ENCODE measurements around the gene PIH1D1.
A peak's percentile ranks its signal among the peaks of the same experiment; 100 is the strongest.

Gene PIH1D1

GRCh38 chr19:49488863-49489537, 37.4 kb upstream of the PIH1D1 start:
- DNase-seq (ENCODE audit: extremely low read depth, low read depth): no peak
- peak overlapping the region; percentile 100 for H3K4me3 ChIP-seq (replicated peaks; ENCODE audit: low read depth, low read length)
- TF ChIP-seq CTCF (IDR thresholded peaks at IDR 0.05; ENCODE audit: low read depth, low read length, missing control alignments): no peak

- no peak for DNase-seq (ENCODE audit: extremely low read depth, low read depth)
- no peak for TF ChIP-seq CTCF (IDR thresholded peaks at IDR 0.05; ENCODE audit: low read depth, low read length, missing control alignments)
Measured at GRCh38 chr19:49488046-49488862, 36.6 kb upstream of the PIH1D1 start.

GRCh38 chr19:49487277-49488045, 35.8 kb upstream of the PIH1D1 start, which contains the start of gene RPL13A:
TSS of gene RPL13A (plus strand) at chr19:49487608. CDS start at chr19:49487630, 22 bp downstream.
- DNase-seq (ENCODE audit: extremely low read depth, low read depth): peak; percentile 98
- no peak for TF ChIP-seq CTCF (IDR thresholded peaks at IDR 0.05; ENCODE audit: low read depth, low read length, missing control alignments)
- H3K4me3 ChIP-seq (replicated peaks; ENCODE audit: low read depth, low read length): peak within 1 kb of the TSS; percentile 100

More at GRCh38 chr19:49488046-49488862, 36.6 kb upstream of the PIH1D1 start:
- peak overlapping the region; percentile 100 for H3K4me3 ChIP-seq (replicated peaks; ENCODE audit: low read depth, low read length)

GRCh38 chr19:49486710-49487276, 35.2 kb upstream of the PIH1D1 start:
- TF ChIP-seq CTCF (IDR thresholded peaks at IDR 0.05; ENCODE audit: low read depth, low read length, missing control alignments): no peak
- DNase-seq (ENCODE audit: extremely low read depth, low read depth): no peak
- H3K4me3 ChIP-seq (replicated peaks; ENCODE audit: low read depth, low read length): no peak overlapping the region

GRCh38 chr19:49486232-49486631, 34.6 kb upstream of the PIH1D1 start:
- DNase-seq (ENCODE audit: extremely low read depth, low read depth): no peak
- H3K4me3 ChIP-seq (replicated peaks; ENCODE audit: low read depth, low read length): no peak overlapping the region
- TF ChIP-seq CTCF (IDR thresholded peaks at IDR 0.05; ENCODE audit: low read depth, low read length, missing control alignments): no peak

GRCh38 chr19:49481020-49481683, 29.5 kb upstream of the PIH1D1 start:
- TF ChIP-seq CTCF (IDR thresholded peaks at IDR 0.05; ENCODE audit: low read depth, low read length, missing control alignments): no peak
- H3K4me3 ChIP-seq (replicated peaks; ENCODE audit: low read depth, low read length): no peak overlapping the region
- DNase-seq (ENCODE audit: extremely low read depth, low read depth): no peak

Measured in HFF-Myc (cell line).